Activated CD4-positive, alpha-beta T cell treated with anti-CD3 and anti-CD28 coated beads for 48 hours (primary cell): ENCODE data around the gene KLHL3.

Source experiments
- DNase-seq: peaks from one replicate; pipeline ENCODE4 v3.0.0-alpha.2; 2020

KLHL3 gene

GRCh38 chr5:137630216-137630971, 105.5 kb downstream of the KLHL3 start:
- DNase-seq, result no peak

GRCh38 chr5:137629646-137630045, 106.2 kb downstream of the KLHL3 start:
- no peak for DNase-seq

GRCh38 chr5:137627706-137628105, 108.2 kb downstream of the KLHL3 start:
- DNase-seq, result no peak

GRCh38 chr5:137627293-137627692, 108.6 kb downstream of the KLHL3 start:
- no peak for DNase-seq

GRCh38 chr5:137624786-137625349, 111.0 kb downstream of the KLHL3 start:
- no peak for DNase-seq

- no peak for DNase-seq
These were observed 113.0 kb downstream of the KLHL3 start for GRCh38 chr5:137622850-137623249.

GRCh38 chr5:137621861-137622823, 113.7 kb downstream of the KLHL3 start:
- DNase-seq, result no peak

GRCh38 chr5:137621306-137621705, 114.6 kb downstream of the KLHL3 start:
- no peak for DNase-seq

GRCh38 chr5:137619191-137619870, 116.6 kb downstream of the KLHL3 start:
- no peak for DNase-seq

GRCh38 chr5:137618476-137618875, 117.4 kb downstream of the KLHL3 start:
- DNase-seq, result no peak

GRCh38 chr5:137617528-137618205, 118.2 kb downstream of the KLHL3 start:
- DNase-seq, result no peak

- DNase-seq, result no peak
These were observed 119.8 kb downstream of the KLHL3 start for GRCh38 chr5:137616046-137616445.

GRCh38 chr5:137615171-137615775, 120.6 kb downstream of the KLHL3 start:
- DNase-seq, result no peak

GRCh38 chr5:137613554-137614265, 122.2 kb downstream of the KLHL3 start:
- DNase-seq, result peak; percentile 15

GRCh38 chr5:137612576-137612975, 123.3 kb downstream of the KLHL3 start:
- no peak for DNase-seq

GRCh38 chr5:137611794-137612435, 124.0 kb downstream of the KLHL3 start:
- no peak for DNase-seq

- no peak for DNase-seq
These were observed 124.8 kb downstream of the KLHL3 start for GRCh38 chr5:137611011-137611580.

GRCh38 chr5:137610598-137610997, 125.3 kb downstream of the KLHL3 start:
- DNase-seq, result no peak

- no peak for DNase-seq
These were observed 126.8 kb downstream of the KLHL3 start for GRCh38 chr5:137609127-137609526.

- DNase-seq, result no peak
These were observed 128.1 kb downstream of the KLHL3 start for GRCh38 chr5:137607771-137608170.
